ENCODE results near the gene ST7. TPM values are rescaled to one million over a fixed set of nuclear protein-coding genes. Genes with fewer than 3 reads are reported as not detected.

The ST7 gene
- total and polyA plus RNA-seq, 2 donors (not counting 1 experiment from before 2014, with no cell fraction given): 20.0 to 28.6 TPM

DNA sequence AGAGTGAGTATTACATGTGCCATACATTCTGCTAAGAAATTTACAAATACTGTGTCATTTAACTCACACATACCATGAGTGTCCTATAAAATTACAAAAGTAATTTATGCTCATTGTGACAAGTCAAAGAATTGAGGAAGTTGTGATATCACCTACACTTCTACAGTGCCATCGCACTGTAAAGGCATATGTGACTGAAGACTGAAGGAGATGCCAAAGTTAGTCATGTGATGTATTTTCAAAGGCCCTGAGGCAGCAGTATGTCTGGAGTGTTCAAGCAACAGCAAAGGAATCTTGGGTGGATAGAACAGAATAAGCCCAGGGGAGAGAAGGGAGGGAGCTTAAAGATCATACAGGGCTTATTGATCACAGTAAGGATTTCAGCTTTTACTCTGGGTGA is 192.8 kb downstream of the ST7 start:
- Histone ChIP-seq H3K36me3 (ENCODE audit: control insufficient read depth, insufficient read depth, low read length) (no peaks in the 10 kb centered on the region), H3K4me3 (replicated peaks in 1 of 4; ENCODE audit: control extremely low read depth in 1 of 4, insufficient read depth in 1 of 4, low read depth in 3 of 4, low read length in 4 of 4) (no peak overlapping the region), H3K4me1 (ENCODE audit: control insufficient read depth, extremely low read depth, insufficient read depth, low read length) (no peaks in the 10 kb centered on the region), H3K27me3 (ENCODE audit: control insufficient read depth, insufficient read depth, low read length) (no peaks in the 10 kb centered on the region), H3K4me2 (ENCODE audit: extremely low read depth, insufficient read depth, low read length) (no peak overlapping the region), H3K9ac (ENCODE audit: insufficient read depth, low read length) (no peak overlapping the region), H3K79me2 (ENCODE audit: control insufficient read depth, insufficient read depth, low read length) (no peaks in the 10 kb centered on the region), H3K27ac (ENCODE audit: insufficient read depth, low read length) (no peak overlapping the region), H2AFZ (ENCODE audit: low read length) (no peak overlapping the region), H4K20me1 (ENCODE audit: control insufficient read depth, extremely low read depth, insufficient read depth, low read length) (no peaks in the 10 kb centered on the region), H3K9me3 (ENCODE audit: control insufficient read depth, insufficient read depth, low read depth, low read length) (no peaks in the 10 kb centered on the region)
- DNase-seq (ENCODE audit: low read depth in 2 of 2): no peak
- TF ChIP-seq CTCF (conservative IDR thresholded peaks at IDR 0.05 in 1 of 2, IDR thresholded peaks at IDR 0.05 in 1 of 2; ENCODE audit: low read depth in 1 of 2, low read length in 2 of 2) (no peak), EZH2 (IDR thresholded peaks at IDR 0.05; ENCODE audit: low read length, missing control alignments) (no peak)

DNA sequence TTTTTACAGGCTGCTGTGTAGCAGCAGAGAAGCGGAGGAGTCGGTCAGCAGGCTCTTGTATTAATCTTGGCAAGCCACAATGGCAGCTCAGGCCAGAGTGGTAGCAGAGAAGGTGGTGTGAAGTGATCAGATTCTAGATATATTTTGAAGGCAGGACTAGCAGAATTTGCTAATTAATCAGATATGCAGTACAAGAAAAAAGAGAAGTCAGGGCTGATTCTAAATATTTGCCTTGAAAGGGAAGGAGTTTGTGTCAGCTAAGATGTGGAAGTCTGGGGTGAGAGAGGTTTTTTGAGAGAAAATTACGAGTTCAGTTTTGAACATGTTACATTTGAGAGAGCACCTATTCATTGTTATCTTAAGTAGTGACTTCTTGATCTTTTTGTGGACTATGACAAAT is 193.2 kb downstream of the ST7 start:
- H3K9me3 ChIP-seq (ENCODE audit: control insufficient read depth, insufficient read depth, low read depth, low read length): no peaks in the 10 kb centered on the region
- no peak overlapping the region for H3K9ac ChIP-seq (ENCODE audit: insufficient read depth, low read length)
- H3K4me2 ChIP-seq (ENCODE audit: extremely low read depth, insufficient read depth, low read length): no peak overlapping the region
- H3K27ac ChIP-seq (ENCODE audit: insufficient read depth, low read length): no peak overlapping the region
- no peaks in the 10 kb centered on the region for H3K27me3 ChIP-seq (ENCODE audit: control insufficient read depth, insufficient read depth, low read length)
- no peaks in the 10 kb centered on the region for H3K36me3 ChIP-seq (ENCODE audit: control insufficient read depth, insufficient read depth, low read length)
- H4K20me1 ChIP-seq (ENCODE audit: control insufficient read depth, extremely low read depth, insufficient read depth, low read length): no peaks in the 10 kb centered on the region
- no peak for TF ChIP-seq EZH2 (IDR thresholded peaks at IDR 0.05; ENCODE audit: low read length, missing control alignments)
- no peak overlapping the region for H2AFZ ChIP-seq (ENCODE audit: low read length)
- DNase-seq (ENCODE audit: low read depth in 2 of 2): no peak
- H3K4me3 ChIP-seq (replicated peaks in 1 of 4; ENCODE audit: control extremely low read depth in 1 of 4, insufficient read depth in 1 of 4, low read depth in 3 of 4, low read length in 4 of 4): no peak overlapping the region
- no peaks in the 10 kb centered on the region for H3K79me2 ChIP-seq (ENCODE audit: control insufficient read depth, insufficient read depth, low read length)
- H3K4me1 ChIP-seq (ENCODE audit: control insufficient read depth, extremely low read depth, insufficient read depth, low read length): no peaks in the 10 kb centered on the region

GRCh38 chr7:117148971-117149370 is 195.7 kb downstream of the ST7 start:
- Histone ChIP-seq H3K4me3 (replicated peaks in 1 of 4; ENCODE audit: control extremely low read depth in 1 of 4, insufficient read depth in 1 of 4, low read depth in 3 of 4, low read length in 4 of 4) (no peak overlapping the region), H3K4me1 (ENCODE audit: control insufficient read depth, extremely low read depth, insufficient read depth, low read length) (no peaks in the 10 kb centered on the region), H3K9me3 (ENCODE audit: control insufficient read depth, insufficient read depth, low read depth, low read length) (no peaks in the 10 kb centered on the region), H3K9ac (ENCODE audit: insufficient read depth, low read length) (no peak overlapping the region), H3K27me3 (ENCODE audit: control insufficient read depth, insufficient read depth, low read length) (no peaks in the 10 kb centered on the region), H4K20me1 (ENCODE audit: control insufficient read depth, extremely low read depth, insufficient read depth, low read length) (no peaks in the 10 kb centered on the region), H3K36me3 (ENCODE audit: control insufficient read depth, insufficient read depth, low read length) (no peaks in the 10 kb centered on the region), H3K27ac (ENCODE audit: insufficient read depth, low read length) (no peak overlapping the region), H2AFZ (ENCODE audit: low read length) (no peak overlapping the region), H3K4me2 (ENCODE audit: extremely low read depth, insufficient read depth, low read length) (no peak overlapping the region), H3K79me2 (ENCODE audit: control insufficient read depth, insufficient read depth, low read length) (no peaks in the 10 kb centered on the region)
- TF ChIP-seq EZH2 (IDR thresholded peaks at IDR 0.05; ENCODE audit: low read length, missing control alignments) (no peak), CTCF (conservative IDR thresholded peaks at IDR 0.05 in 1 of 2, IDR thresholded peaks at IDR 0.05 in 1 of 2; ENCODE audit: low read depth in 1 of 2, low read length in 2 of 2) (no peak)
- DNase-seq (ENCODE audit: low read depth in 2 of 2): no peak

Data from fibroblast of lung (primary cell).